GM12878 (cell line): Measurements from ENCODE around the gene SLC31A1. TPM values are rescaled to one million over a fixed set of nuclear protein-coding genes. Genes with fewer than 3 reads are reported as not detected.

Experiments
- ATAC-seq: fragments of 200-7000 bp; cut with Tn5 transposase; 3 replicates; pipeline ENCODE4 v1.9.1; 2020; ENCODE audit warnings: mild to moderate bottlenecking, moderate library complexity
- BruUV-seq: library from RNA; stranded (reverse); fragments of 400-500 nt; replicated peaks from 2 replicates; lab custom pipeline; 2021; lab: Mats Ljungman, UMichigan
- CTCF ChIA-PET: fragments of 300-600 bp; sonication (Branson Sonifier 250); formaldehyde crosslinking; extraction: SDS; loops from one replicate; lab custom pipeline; 2021; ENCODE audit warnings: inconsistent platforms; lab: Yijun Ruan, JAX
- POLR2A ChIA-PET: fragments of 350-600 bp; formaldehyde crosslinking; extraction: SDS; loops from one replicate; lab custom pipeline; 2021; ENCODE audit warnings: inconsistent platforms; lab: Charles Lee
- RAD21 ChIA-PET: fragments of 300-600 bp; sonication (Branson Sonifier 250); formaldehyde crosslinking; loops from one replicate; lab custom pipeline; 2023; ENCODE audit warnings: antibody characterized with exemption; ENCODE audit not compliant: unreplicated experiment; lab: Charles Lee
- SMC1A ChIA-PET: fragments of 300-600 bp; sonication (Branson Sonifier 250); formaldehyde crosslinking; loops from one replicate; lab custom pipeline; 2023; ENCODE audit not compliant: unreplicated experiment, uncharacterized antibody; lab: Charles Lee
- DNase-seq: peaks from one replicate; pipeline ENCODE4 v3.0.0-alpha.2; 2011; ENCODE audit warnings: low read depth, low spot score
- FAIRE-seq: peaks from 3 replicates; lab custom pipeline; 2011; peaks lifted over from hg19 to GRCh38; lab: Jason Lieb, UNC
- H2AFZ ChIP-seq: 2 replicates; pipeline ENCODE4 v1.6.0; 2011; ENCODE audit warnings: low read depth, low read length, control low read depth; ENCODE audit not compliant: control insufficient read depth
- H3K27ac ChIP-seq: 2 replicates; pipeline ENCODE4 v1.5.1; 2011; ENCODE audit warnings: control low read depth; ENCODE audit not compliant: control insufficient read depth, insufficient read depth
- H3K27me3 ChIP-seq, 2 experiments: replicated peaks in 1 of 2; 2 replicates each; pipeline versions ENCODE4 v1.6.0 to v1.6.1; 2011; ENCODE audit warnings: low read length in 1 of 2; ENCODE audit not compliant: control insufficient read depth in 2 of 2, insufficient read depth in 2 of 2
- H3K36me3 ChIP-seq, 2 experiments: 2 replicates each; pipeline ENCODE4 v1.5.1; 2011; ENCODE audit warnings: low read length in 1 of 2; ENCODE audit not compliant: control insufficient read depth in 2 of 2, insufficient read depth in 2 of 2
- H3K4me1 ChIP-seq: 2 replicates; pipeline ENCODE4 v1.6.1; 2011; ENCODE audit warnings: mild to moderate bottlenecking, low read length, moderate library complexity, mixed read lengths; ENCODE audit not compliant: control insufficient read depth, insufficient read depth
- H3K4me2 ChIP-seq: 2 replicates; pipeline ENCODE4 v1.6.0; 2011; ENCODE audit warnings: control low read depth; ENCODE audit not compliant: control insufficient read depth, insufficient read depth
- H3K4me3 ChIP-seq: fragments of 200-600 bp; sonication (generic); 2 replicates; pipeline ENCODE4 v1.5.1; 2016
- H3K79me2 ChIP-seq: 2 replicates; pipeline ENCODE4 v1.6.0; 2011; ENCODE audit warnings: low read length; ENCODE audit not compliant: control insufficient read depth, insufficient read depth
- H3K9ac ChIP-seq: 2 replicates; pipeline ENCODE4 v1.8.0; 2011; ENCODE audit warnings: low read length, control low read depth, mixed read lengths; ENCODE audit not compliant: control insufficient read depth, insufficient read depth
- H3K9me3 ChIP-seq: replicated peaks from 3 replicates; pipeline ENCODE4 v1.5.1; 2011; ENCODE audit warnings: mild to moderate bottlenecking, low read length; ENCODE audit not compliant: control insufficient read depth, insufficient read depth
- H4K20me1 ChIP-seq: 2 replicates; pipeline ENCODE4 v1.6.0; 2011; ENCODE audit not compliant: control insufficient read depth, insufficient read depth
- CBFB ChIP-seq: IDR thresholded peaks from 2 replicates; pipeline ENCODE4 v1.6.1; 2016; ENCODE audit warnings: antibody characterized with exemption, low read depth
- FOXM1 ChIP-seq: IDR thresholded peaks from 2 replicates; pipeline ENCODE4 v1.6.1; 2012; ENCODE audit warnings: low read depth, mild to moderate bottlenecking, inconsistent platforms, low read length, moderate library complexity
- HDAC2 ChIP-seq: fragments of 200-600 bp; sonication (generic); IDR thresholded peaks from 2 replicates; pipeline ENCODE4 v1.6.1; 2017
- MTA3 ChIP-seq: IDR thresholded peaks from 2 replicates; pipeline ENCODE4 v1.6.1; 2012; ENCODE audit warnings: low read length, inconsistent platforms, borderline replicate concordance
- MYB ChIP-seq: fragments of 150-350 bp; IDR thresholded peaks from 2 replicates; pipeline ENCODE4 v1.6.1; 2014; ENCODE audit warnings: mild to moderate bottlenecking, low read depth, low read length, borderline replicate concordance
- NR2F1 ChIP-seq: fragments of 450-650 bp; conservative IDR thresholded peaks from 2 replicates; pipeline ENCODE4 v1.6.1; 2017; ENCODE audit warnings: mild to moderate bottlenecking
- PML ChIP-seq: IDR thresholded peaks from 2 replicates; pipeline ENCODE4 v1.6.1; 2012; ENCODE audit warnings: low read length, inconsistent platforms
- SIN3A ChIP-seq: IDR thresholded peaks from 2 replicates; pipeline ENCODE4 v1.6.1; 2012; ENCODE audit warnings: low read depth, low read length, improper control_type of control experiment
- SIX5 ChIP-seq: IDR thresholded peaks from 2 replicates; pipeline ENCODE4 v1.6.1; 2011; ENCODE audit warnings: mild to moderate bottlenecking, low read depth, low read length, moderate library complexity; ENCODE audit not compliant: severe bottlenecking
- ZNF24 ChIP-seq: fragments of 450-650 bp; IDR thresholded peaks from 2 replicates; pipeline ENCODE4 v1.6.1; 2017; ENCODE audit warnings: antibody characterized with exemption, mild to moderate bottlenecking
- ZNF384 ChIP-seq: IDR thresholded peaks from 2 replicates; pipeline ENCODE4 v1.6.1; 2012; ENCODE audit warnings: low read depth, mild to moderate bottlenecking, low read length, improper control_type of control experiment, borderline replicate concordance
- WGBS: methylation state at CpG from one replicate; pipeline ENCODE4 v1.1.6; 2016; ENCODE audit warnings: low lambda C conversion rate; ENCODE audit not compliant: insufficient replicate concordance, insufficient coverage; ENCODE audit errors: missing lambda C conversion rate; 5-methylcytosine and 5-hydroxymethylcytosine counted together
- in situ Hi-C: fragments of 300-500 bp; cut with MboI; formaldehyde crosslinking; loops from 9 replicates; pipeline ENCODE4 v1.14.3; 2018; ENCODE audit warnings: mixed read lengths
- intact Hi-C: fragments of 100-400 bp; cut with micrococcal nuclease; formaldehyde crosslinking; loops from one replicate; pipeline ENCODE4 v1.14.2; 2022; ENCODE audit not compliant: unreplicated experiment
- polyA plus RNA-seq, 11 experiments: library from polyadenylated mRNA; depleted of rRNA in 4 of 11; unstranded in 6 of 11; stranded (reverse) in 5 of 11; fragments of >200 nt; fragmentation: Nextera tagmentation in 4 of 11; fragmentation: Illumina TruSeq in 1 of 11; extraction: Ambion mirVana in 4 of 11; extraction: Trizol in 1 of 11; gene quantifications; 1 replicate in 1 of 11; 2 replicates in 10 of 11; pipeline versions ENCODE4 v1.2.1 to v1.2.3, GENCODE V29; 2011 to 2016; ENCODE audit warnings: inconsistent platforms in 2 of 11, missing spikeins in 2 of 11, low read depth in 1 of 11
- total RNA-seq, 4 experiments: library from RNA; depleted of rRNA in 3 of 4; stranded (reverse); fragments of >200 nt in 3 of 4; fragmentation: Illumina TruSeq in 1 of 4; extraction: Trizol in 1 of 4; gene quantifications; 2 replicates each; pipeline versions ENCODE4 v1.2.1 to v1.2.3, GENCODE V29; 2013 to 2021
- TF ChIP-seq, protein P1 (sequence below): fragments of 150-350 bp; IDR thresholded peaks from 2 replicates; pipeline ENCODE4 v1.6.1; 2014; ENCODE audit warnings: mild to moderate bottlenecking, low read depth, low read length
- TF ChIP-seq, protein P2 (sequence below): fragments of 450-650 bp; IDR thresholded peaks from 2 replicates; pipeline ENCODE4 v1.6.1; 2017; ENCODE audit warnings: mild to moderate bottlenecking, moderate library complexity
- TF ChIP-seq, protein P3 (sequence below): fragments of 450-650 bp; IDR thresholded peaks from 2 replicates; pipeline ENCODE4 v1.6.1; 2017; ENCODE audit warnings: mild to moderate bottlenecking

The SLC31A1 gene
- total and polyA plus RNA-seq, 10 of the 15 experiments (the other 5 are each of a cell fraction or from before 2014, with no cell fraction given): 7.3 to 16.2 (median 10.5) TPM

DNA sequence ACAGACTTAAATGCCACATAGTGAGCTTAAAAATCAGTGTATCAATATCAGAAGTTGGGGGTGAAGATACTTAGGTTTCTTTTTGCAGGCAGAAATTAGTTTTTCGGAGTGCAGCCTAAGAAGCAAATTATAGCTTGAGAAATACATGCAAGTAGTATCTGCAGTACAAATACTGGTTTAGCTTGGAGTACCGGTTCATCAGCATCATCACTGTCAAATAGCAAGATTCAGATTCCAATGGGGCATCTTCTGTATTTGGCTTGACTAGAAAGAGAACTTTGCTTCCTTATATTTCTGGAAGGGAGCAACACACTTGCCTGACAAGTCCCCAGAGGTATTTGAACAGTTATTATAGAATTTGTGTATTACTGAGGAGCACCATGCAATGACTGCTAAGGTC, 19.8 kb downstream of the SLC31A1 start (continued):
- TF ChIP-seq, protein P1, sequence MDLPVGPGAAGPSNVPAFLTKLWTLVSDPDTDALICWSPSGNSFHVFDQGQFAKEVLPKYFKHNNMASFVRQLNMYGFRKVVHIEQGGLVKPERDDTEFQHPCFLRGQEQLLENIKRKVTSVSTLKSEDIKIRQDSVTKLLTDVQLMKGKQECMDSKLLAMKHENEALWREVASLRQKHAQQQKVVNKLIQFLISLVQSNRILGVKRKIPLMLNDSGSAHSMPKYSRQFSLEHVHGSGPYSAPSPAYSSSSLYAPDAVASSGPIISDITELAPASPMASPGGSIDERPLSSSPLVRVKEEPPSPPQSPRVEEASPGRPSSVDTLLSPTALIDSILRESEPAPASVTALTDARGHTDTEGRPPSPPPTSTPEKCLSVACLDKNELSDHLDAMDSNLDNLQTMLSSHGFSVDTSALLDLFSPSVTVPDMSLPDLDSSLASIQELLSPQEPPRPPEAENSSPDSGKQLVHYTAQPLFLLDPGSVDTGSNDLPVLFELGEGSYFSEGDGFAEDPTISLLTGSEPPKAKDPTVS: no peak
- TF ChIP-seq PML (no peak), FOXM1 (no peak), CBFB (no peak), MYB (no peak)
- TF ChIP-seq, all 136 proteins: peak for 0

DNA sequence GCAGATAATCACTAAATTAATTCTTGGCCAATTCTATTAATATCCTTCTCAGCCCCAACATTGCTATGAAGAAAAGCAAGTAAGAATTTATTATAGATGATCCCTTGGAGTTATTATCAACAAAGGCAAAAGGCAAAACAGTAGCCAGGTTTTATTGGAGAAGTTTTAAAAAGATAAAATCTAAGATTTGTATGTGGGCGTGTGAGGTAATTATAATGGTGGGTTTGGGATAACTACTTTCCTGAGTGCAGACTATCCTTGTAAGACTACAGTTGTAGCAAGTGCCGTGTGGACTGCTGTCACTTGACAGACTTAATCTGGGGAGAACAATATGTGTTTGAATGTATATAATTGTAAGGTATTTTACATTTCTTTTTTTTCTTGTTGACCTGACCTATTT, 23.2 kb downstream of the SLC31A1 start:
- POLR2A ChIA-PET: interaction anchor here (0.7 kb wide), 1 partner anchor 17 kb away, joined by 8 read pairs; no protein-coding TSS in a partner anchor
- FAIRE-seq (no peak), DNase-seq (no peak), ATAC-seq (no peak)
- no peaks in the 10 kb centered on the region for H3K9me3 ChIP-seq
- H3K4me2 ChIP-seq: no peak overlapping the region
- CTCF ChIA-PET: interaction anchor here (0.8 kb wide), 1 partner anchor 16 kb away, joined by 4 read pairs; no protein-coding TSS in a partner anchor
- H2AFZ ChIP-seq: no peak overlapping the region
- no peak overlapping the region for H3K27ac ChIP-seq
- H4K20me1 ChIP-seq: no peaks in the 10 kb centered on the region
- H3K27me3 ChIP-seq: no peaks in the 10 kb centered on the region
- H3K4me3 ChIP-seq: no peak overlapping the region
- H3K9ac ChIP-seq: no peak overlapping the region
- H3K4me1 ChIP-seq: peaks cover 16% of the 10 kb centered on the region
- BruUV-seq: no TSS peak
- TF ChIP-seq ZNF24: no peak
- no peak for TF ChIP-seq HDAC2
- TF ChIP-seq SIN3A: no peak
- TF ChIP-seq, protein P2, sequence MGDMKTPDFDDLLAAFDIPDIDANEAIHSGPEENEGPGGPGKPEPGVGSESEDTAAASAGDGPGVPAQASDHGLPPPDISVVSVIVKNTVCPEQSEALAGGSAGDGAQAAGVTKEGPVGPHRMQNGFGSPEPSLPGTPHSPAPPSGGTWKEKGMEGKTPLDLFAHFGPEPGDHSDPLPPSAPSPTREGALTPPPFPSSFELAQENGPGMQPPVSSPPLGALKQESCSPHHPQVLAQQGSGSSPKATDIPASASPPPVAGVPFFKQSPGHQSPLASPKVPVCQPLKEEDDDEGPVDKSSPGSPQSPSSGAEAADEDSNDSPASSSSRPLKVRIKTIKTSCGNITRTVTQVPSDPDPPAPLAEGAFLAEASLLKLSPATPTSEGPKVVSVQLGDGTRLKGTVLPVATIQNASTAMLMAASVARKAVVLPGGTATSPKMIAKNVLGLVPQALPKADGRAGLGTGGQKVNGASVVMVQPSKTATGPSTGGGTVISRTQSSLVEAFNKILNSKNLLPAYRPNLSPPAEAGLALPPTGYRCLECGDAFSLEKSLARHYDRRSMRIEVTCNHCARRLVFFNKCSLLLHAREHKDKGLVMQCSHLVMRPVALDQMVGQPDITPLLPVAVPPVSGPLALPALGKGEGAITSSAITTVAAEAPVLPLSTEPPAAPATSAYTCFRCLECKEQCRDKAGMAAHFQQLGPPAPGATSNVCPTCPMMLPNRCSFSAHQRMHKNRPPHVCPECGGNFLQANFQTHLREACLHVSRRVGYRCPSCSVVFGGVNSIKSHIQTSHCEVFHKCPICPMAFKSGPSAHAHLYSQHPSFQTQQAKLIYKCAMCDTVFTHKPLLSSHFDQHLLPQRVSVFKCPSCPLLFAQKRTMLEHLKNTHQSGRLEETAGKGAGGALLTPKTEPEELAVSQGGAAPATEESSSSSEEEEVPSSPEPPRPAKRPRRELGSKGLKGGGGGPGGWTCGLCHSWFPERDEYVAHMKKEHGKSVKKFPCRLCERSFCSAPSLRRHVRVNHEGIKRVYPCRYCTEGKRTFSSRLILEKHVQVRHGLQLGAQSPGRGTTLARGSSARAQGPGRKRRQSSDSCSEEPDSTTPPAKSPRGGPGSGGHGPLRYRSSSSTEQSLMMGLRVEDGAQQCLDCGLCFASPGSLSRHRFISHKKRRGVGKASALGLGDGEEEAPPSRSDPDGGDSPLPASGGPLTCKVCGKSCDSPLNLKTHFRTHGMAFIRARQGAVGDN: no peak
- no peak for TF ChIP-seq ZNF384
- no peak for TF ChIP-seq NR2F1
- TF ChIP-seq, protein P3, sequence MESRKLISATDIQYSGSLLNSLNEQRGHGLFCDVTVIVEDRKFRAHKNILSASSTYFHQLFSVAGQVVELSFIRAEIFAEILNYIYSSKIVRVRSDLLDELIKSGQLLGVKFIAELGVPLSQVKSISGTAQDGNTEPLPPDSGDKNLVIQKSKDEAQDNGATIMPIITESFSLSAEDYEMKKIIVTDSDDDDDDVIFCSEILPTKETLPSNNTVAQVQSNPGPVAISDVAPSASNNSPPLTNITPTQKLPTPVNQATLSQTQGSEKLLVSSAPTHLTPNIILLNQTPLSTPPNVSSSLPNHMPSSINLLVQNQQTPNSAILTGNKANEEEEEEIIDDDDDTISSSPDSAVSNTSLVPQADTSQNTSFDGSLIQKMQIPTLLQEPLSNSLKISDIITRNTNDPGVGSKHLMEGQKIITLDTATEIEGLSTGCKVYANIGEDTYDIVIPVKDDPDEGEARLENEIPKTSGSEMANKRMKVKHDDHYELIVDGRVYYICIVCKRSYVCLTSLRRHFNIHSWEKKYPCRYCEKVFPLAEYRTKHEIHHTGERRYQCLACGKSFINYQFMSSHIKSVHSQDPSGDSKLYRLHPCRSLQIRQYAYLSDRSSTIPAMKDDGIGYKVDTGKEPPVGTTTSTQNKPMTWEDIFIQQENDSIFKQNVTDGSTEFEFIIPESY: no peak
- no peak for TF ChIP-seq MTA3
- no peak for TF ChIP-seq SIX5
- in situ Hi-C loops: no loop called here
- RAD21 ChIA-PET: no interaction called here
- no peaks in the 10 kb centered on the region for H3K36me3 ChIP-seq
- intact Hi-C loops: no loop called here
- H3K79me2 ChIP-seq: no peaks in the 10 kb centered on the region; the same call in none of the 2 replicates
- SMC1A ChIA-PET: interaction anchor here (2.1 kb wide), 1 partner anchor 25 kb away, joined by 5 read pairs; no protein-coding TSS in a partner anchor
- WGBS: 96% methylated on average over 2 of the region's 2 CpGs
